AG09319 (cell line): ENCODE results near the gene CPA1.

ENCODE experiments used
- DNase-seq: peaks from one replicate; pipeline ENCODE4 v3.0.0-alpha.2; 2010; ENCODE audit warnings: low read depth; ENCODE audit errors: extremely low read depth
- CTCF ChIP-seq: IDR thresholded peaks from 2 replicates; pipeline ENCODE4 v1.5.1; 2011; ENCODE audit warnings: low read depth, mild to moderate bottlenecking, inconsistent platforms, low read length, moderate library complexity

Gene CPA1

GRCh38 chr7:130397758-130398073 lies 17.4 kb downstream of the CPA1 start:
- DNase-seq: no peak
- no peak for TF ChIP-seq CTCF

- no peak for DNase-seq
These were observed 18.3 kb downstream of the CPA1 start for GRCh38 chr7:130398526-130399090.

GRCh38 chr7:130400120-130400572 lies 19.9 kb downstream of the CPA1 start:
- DNase-seq: peak; percentile 95
- no peak for TF ChIP-seq CTCF

More at GRCh38 chr7:130398526-130399090, 18.3 kb downstream of the CPA1 start:
- TF ChIP-seq CTCF: no peak

GRCh38 chr7:130401101-130401500 lies 20.8 kb downstream of the CPA1 start:
- no peak for TF ChIP-seq CTCF
- no peak for DNase-seq

- TF ChIP-seq CTCF: no peak
These were observed 21.3 kb downstream of the CPA1 start for GRCh38 chr7:130401578-130401977.

GRCh38 chr7:130405003-130405402 lies 24.7 kb downstream of the CPA1 start:
- no peak for TF ChIP-seq CTCF
- DNase-seq: no peak

More at GRCh38 chr7:130401578-130401977, 21.3 kb downstream of the CPA1 start:
- no peak for DNase-seq

- no peak for DNase-seq
- no peak for TF ChIP-seq CTCF
These were observed 28.9 kb downstream of the CPA1 start for GRCh38 chr7:130409067-130409711.
